Activated CD4-positive, alpha-beta T cell treated with anti-CD3 and anti-CD28 coated beads for 36 hours (primary cell): ENCODE measurements around the gene TMEM35B. TPM values are rescaled to one million over a fixed set of nuclear protein-coding genes. Genes with fewer than 3 reads are reported as not detected.
"Not testable (repeated sequence)": the region's sequence is repeated elsewhere in the genome, so short reads cannot be mapped to it uniquely, and the experiment has no call there.

Experiments used
- ATAC-seq: fragments of 200-7000 bp; cut with Tn5 transposase; one replicate; pipeline ENCODE4 v1.10.0; 2021; ENCODE audit warnings: mild to moderate bottlenecking, moderate library complexity
- CTCF ChIA-PET: fragments of 350-600 bp; sonication (Branson Sonifier 250); formaldehyde crosslinking; loops from one replicate; lab custom pipeline; 2021; ENCODE audit warnings: antibody characterized with exemption; lab: Charles Lee
- POLR2A ChIA-PET: fragments of 350-600 bp; sonication (Branson Sonifier 250); formaldehyde crosslinking; loops from one replicate; lab custom pipeline; 2021; ENCODE audit warnings: antibody characterized with exemption, inconsistent platforms; lab: Charles Lee
- DNase-seq: peaks from one replicate; pipeline ENCODE4 v3.0.0-alpha.2; 2020
- H3K27ac Mint-ChIP-seq: one replicate; pipeline ENCODE4 v1.8.0; 2021; ENCODE audit warnings: mixed read lengths
- H3K27me3 Mint-ChIP-seq: one replicate; pipeline ENCODE4 v1.8.0; 2021; ENCODE audit warnings: mixed read lengths
- H3K36me3 Mint-ChIP-seq: one replicate; pipeline ENCODE4 v1.8.0; 2021; ENCODE audit warnings: low read depth, mixed read lengths
- H3K4me1 Mint-ChIP-seq: one replicate; pipeline ENCODE4 v1.8.0; 2021; ENCODE audit warnings: mixed read lengths
- H3K4me3 Mint-ChIP-seq: one replicate; pipeline ENCODE4 v1.8.0; 2021; ENCODE audit warnings: mild to moderate bottlenecking, moderate library complexity, mixed read lengths
- H3K9me3 Mint-ChIP-seq: one replicate; pipeline ENCODE4 v1.8.0; 2021; ENCODE audit warnings: low read depth, mixed read lengths
- intact Hi-C, 2 experiments: fragments of 100-400 bp; cut with DNase I in 1 of 2; cut with micrococcal nuclease in 1 of 2; formaldehyde crosslinking; loops; one replicate each; pipeline versions ENCODE4 v1.14.2 to v1.15.1; 2022 to 2024; cut with DNase I, micrococcal nuclease
- total RNA-seq, 2 experiments: library from RNA; stranded (reverse); gene quantifications; one replicate each; pipeline ENCODE4 v1.2.3, GENCODE V29; 2021

TMEM35B gene
- total RNA-seq, 2 experiments from 2014 or later: 15.8 to 19.0 TPM

DNA sequence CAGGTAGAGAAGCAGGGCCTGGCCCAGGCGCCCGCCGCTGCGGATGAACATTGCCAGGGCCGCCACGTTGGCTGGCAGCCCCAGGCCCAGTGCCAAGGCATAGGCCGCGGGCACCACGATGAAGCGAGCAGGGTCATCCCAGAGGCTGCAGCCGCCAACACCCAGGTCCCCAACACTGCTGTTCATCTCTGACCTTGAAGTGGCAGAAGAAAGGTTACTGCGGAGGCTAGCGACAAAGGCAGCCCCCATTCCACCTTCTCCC, 8.0 kb downstream of the TMEM35B start:
- POLR2A ChIA-PET: no interaction called here
- intact Hi-C loops: no loop called here
- CTCF ChIA-PET: no interaction called here
- DNase-seq (no peak), ATAC-seq (no peak)
- Mint-ChIP-seq H3K27ac (no peak overlapping the region), H3K36me3 (peaks cover 19% of the 10 kb centered on the region), H3K9me3 (peaks cover 2% of the 10 kb centered on the region), H3K4me1 (peaks cover 15% of the 10 kb centered on the region), H3K4me3 (no peak overlapping the region), H3K27me3 (no peaks in the 10 kb centered on the region)

DNA sequence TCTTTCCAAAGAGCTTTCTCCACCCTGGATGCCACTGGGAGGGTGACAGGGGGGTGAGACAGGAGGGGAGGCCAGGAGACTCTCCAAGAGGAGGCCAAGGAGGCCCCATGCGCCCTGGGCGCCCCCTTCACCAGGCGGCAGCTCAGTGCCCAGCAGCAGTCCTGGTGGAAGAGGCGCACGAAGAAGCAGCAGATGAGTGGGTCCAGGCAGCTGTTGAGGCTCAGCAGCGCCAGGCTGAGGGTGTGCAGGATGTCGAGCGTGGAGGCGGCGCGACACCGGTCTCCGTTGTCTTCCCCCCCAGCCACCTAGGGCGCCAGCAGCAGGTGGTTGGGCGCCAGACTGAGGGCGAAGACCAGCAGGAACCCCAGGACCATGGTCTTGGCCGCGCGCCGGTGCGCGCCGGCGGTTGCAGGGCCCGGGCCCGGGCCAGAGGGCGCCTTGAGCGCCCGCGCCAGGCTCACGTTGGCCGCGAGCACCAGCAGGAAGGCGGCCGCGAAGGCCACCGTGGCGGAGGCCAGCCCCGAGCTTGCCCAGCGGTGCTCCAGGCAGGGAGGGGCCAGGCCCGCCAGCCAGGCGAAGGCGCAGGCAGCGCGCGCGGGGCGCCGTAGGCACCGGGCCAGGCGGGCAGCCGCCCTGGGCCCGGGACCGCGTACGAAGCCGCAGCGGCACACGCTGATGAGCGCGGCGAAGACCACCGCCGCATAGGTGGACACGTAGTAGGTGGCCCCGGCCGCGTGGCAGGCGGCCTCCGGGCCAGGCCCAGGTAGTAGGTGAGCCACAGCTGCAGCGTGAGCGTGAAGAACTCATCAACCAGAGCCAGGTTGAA, 8.6 kb downstream of the TMEM35B start:
- CTCF ChIA-PET: interaction anchor here (0.6 kb wide), 1 partner anchor 27 kb away, joined by 3 read pairs; no protein-coding TSS in a partner anchor
- Mint-ChIP-seq H3K36me3 (peaks cover 14% of the 10 kb centered on the region), H3K27ac (no peak overlapping the region), H3K9me3 (peaks cover 2% of the 10 kb centered on the region), H3K4me1 (peaks cover 12% of the 10 kb centered on the region), H3K4me3 (no peak overlapping the region), H3K27me3 (no peaks in the 10 kb centered on the region)
- POLR2A ChIA-PET: no interaction called here
- ATAC-seq: no peak
- intact Hi-C loops: no loop called here
- no peak for DNase-seq

DNA sequence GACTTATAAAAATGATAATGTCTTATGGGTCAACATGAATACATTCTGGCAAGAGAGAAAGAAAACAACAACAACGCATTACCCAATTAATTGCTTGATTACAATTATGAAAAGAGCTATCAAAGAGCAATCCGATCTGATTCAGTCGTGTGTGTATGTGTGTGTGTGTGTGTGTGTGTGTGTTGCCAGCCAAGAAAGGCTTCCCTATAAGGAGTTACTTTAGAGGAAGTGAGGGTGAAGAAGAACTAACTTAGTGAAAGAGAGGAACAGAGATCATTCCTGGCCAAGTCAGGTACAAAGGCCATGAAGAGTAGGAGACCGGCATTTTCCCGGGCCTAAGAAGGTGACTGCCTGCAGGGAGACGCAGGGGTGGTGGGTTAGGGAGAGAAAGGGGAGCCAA, 9.4 kb downstream of the TMEM35B start:
- Mint-ChIP-seq H3K36me3 (peaks cover 11% of the 10 kb centered on the region), H3K27me3 (no peaks in the 10 kb centered on the region), H3K4me1 (peaks cover 10% of the 10 kb centered on the region), H3K27ac (no peak overlapping the region), H3K9me3 (peaks cover 2% of the 10 kb centered on the region), H3K4me3 (no peak overlapping the region)
- POLR2A ChIA-PET: no interaction called here
- ATAC-seq (no peak), DNase-seq (no peak)
- CTCF ChIA-PET: interaction anchor here (0.6 to 0.7 kb wide), 2 partner anchors 27 to 1958 kb away, joined by 3 read pairs; no protein-coding TSS in a partner anchor
- intact Hi-C loops: no loop called here

DNA sequence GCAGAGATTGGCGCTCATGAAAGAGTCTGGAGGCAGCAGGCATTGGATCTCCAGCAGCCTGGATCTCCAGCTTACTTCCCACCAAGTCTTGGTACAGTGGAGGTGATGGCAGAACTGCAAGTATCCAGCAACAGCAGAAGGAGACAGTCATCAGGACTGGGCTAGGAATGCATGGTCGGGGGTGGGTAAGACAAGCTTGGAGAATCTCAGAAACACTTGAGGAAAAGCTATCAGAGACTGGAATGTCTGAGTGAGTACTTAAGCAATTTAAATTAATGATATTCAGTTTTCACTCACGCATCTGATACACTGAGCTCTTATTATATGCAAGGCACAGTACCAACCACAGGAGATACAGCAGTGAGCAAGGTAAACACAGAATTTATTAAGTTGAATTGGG, 9.8 kb downstream of the TMEM35B start:
- intact Hi-C loops: no loop called here
- H3K36me3 Mint-ChIP-seq: peaks cover 11% of the 10 kb centered on the region
- H3K4me1 Mint-ChIP-seq: peaks cover 9% of the 10 kb centered on the region
- H3K9me3 Mint-ChIP-seq: peaks cover 2% of the 10 kb centered on the region
- ChIA-PET POLR2A (no interaction called here), CTCF (interaction anchor here (0.7 kb wide), 1 partner anchor 1958 kb away, joined by 3 read pairs; no protein-coding TSS in a partner anchor)
- no peak for ATAC-seq
- no peak overlapping the region for H3K27ac Mint-ChIP-seq
- H3K27me3 Mint-ChIP-seq: no peaks in the 10 kb centered on the region
- H3K4me3 Mint-ChIP-seq: no peak overlapping the region
- no peak for DNase-seq

DNA sequence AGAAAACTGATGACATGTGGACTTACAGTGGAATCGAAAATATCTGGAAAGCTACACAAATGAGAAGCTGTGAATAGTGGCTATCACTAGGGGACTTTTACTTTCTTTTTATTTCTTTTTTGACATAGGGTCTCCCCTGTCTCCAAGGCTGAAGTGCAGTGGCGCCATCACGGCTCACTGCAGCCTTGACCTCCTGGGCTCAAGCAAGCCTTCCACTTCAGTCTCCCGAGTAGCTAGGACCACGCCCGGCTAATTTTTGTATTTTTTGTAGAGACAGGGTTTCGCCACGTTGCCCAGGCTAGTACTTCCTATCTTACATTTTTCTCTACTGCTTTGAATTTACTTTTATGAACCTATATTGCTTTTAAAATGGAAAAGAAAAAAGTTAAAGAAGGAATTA, 10.5 kb downstream of the TMEM35B start:
- ChIA-PET POLR2A (no interaction called here), CTCF (no interaction called here)
- intact Hi-C loops: no loop called here
- Mint-ChIP-seq H3K27me3 (no peaks in the 10 kb centered on the region), H3K4me1 (peaks cover 9% of the 10 kb centered on the region), H3K36me3 (peaks cover 11% of the 10 kb centered on the region), H3K9me3 (peaks cover 2% of the 10 kb centered on the region), H3K27ac (no peak overlapping the region), H3K4me3 (no peak overlapping the region)
- no peak for ATAC-seq
- DNase-seq: no peak

DNA sequence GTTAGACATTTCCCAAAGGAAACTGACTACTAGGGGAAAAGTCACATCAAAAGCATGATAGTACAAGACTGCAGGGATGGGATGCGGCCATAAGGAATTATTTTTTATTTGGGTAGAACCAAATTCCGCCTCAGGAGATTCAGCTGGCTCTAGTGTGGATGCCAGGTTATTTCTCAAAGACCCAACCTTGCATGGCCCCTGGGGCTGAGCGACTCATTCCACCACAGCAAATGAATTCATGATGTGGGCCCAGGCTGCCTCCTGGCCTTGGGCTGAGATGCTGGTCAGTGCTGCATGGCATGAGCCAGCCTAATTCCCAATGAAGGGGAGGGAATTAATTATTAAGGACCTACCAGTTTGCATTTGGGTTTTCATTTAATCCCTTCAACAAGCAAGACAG, 11.8 kb downstream of the TMEM35B start:
- Mint-ChIP-seq H3K4me1 (peaks cover 8% of the 10 kb centered on the region), H3K36me3 (peaks cover 11% of the 10 kb centered on the region), H3K9me3 (peaks cover 2% of the 10 kb centered on the region), H3K27ac (no peak overlapping the region), H3K4me3 (no peak overlapping the region), H3K27me3 (no peaks in the 10 kb centered on the region)
- ChIA-PET POLR2A (no interaction called here), CTCF (no interaction called here)
- intact Hi-C loops: no loop called here
- ATAC-seq (no peak), DNase-seq (no peak)

DNA sequence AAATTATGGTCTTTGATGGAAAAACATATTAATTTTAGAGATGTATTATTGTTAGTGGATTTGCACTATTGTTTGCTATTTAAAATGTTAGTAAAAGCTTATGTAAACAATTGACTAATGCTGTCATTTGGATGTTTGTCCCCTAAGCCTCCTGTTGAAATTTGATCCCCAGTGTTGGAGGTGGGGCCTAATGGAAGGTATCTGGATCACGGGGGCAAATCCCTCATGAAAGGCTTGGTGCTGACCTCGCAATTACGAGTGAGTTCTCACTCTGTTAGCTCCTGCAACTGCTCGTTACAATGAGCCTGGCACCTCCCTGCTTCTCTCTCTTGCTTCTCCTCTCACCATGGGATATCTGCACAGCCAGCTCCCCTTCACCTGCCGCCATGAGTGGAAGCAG, 14.3 kb downstream of the TMEM35B start:
- peaks cover 1% of the 10 kb centered on the region for H3K9me3 Mint-ChIP-seq
- H3K27ac Mint-ChIP-seq: no peak overlapping the region
- peaks cover 2% of the 10 kb centered on the region for H3K36me3 Mint-ChIP-seq
- H3K4me1 Mint-ChIP-seq: peaks cover 3% of the 10 kb centered on the region
- no peak overlapping the region for H3K4me3 Mint-ChIP-seq
- H3K27me3 Mint-ChIP-seq: no peaks in the 10 kb centered on the region
- POLR2A ChIA-PET: no interaction called here
- DNase-seq (no peak), ATAC-seq (no peak)
- intact Hi-C loops: no loop called here
- CTCF ChIA-PET: no interaction called here

DNA sequence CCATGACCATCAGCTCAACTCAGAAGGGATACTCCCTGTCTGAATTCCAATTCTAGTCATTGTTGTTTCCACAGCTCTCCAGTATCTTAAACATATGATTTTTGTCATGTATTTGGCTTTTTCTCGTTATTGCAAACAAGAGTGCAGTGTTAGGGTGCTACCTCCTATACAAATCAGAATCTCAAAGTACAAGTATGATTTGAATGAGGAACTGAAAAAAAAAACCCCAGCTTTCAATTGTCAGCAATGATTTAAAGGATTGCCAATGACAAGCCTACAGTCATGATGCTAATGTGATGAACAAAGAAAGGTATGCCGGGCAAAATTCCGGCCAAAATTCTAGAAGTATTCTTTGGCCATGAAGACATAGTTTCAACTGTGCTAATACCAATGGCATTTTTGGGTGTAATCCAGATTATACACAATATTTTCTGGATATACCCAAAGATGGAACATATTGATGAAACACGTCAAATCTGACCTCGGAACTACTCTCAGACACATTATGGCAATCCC, 14.9 kb downstream of the TMEM35B start:
- no peak overlapping the region for H3K27ac Mint-ChIP-seq

DNA sequence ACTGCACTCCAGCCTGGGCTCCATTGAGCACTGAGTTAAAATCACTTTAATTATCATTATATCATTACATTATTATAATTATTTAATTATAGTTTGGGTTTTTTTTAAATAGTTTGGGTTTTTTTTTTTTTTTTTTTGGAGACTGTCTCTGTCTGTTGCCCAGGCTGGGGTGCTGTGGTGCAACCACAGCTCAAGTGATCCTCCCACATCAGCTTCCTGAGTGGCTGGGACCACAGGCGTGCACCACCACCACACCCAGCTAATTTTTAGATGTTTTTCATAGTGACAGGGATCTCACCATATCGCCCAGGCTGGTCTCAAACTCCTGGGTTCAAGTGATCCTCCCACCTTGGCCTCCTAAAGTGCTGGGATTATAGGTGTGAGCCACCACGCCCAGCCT, 16.9 kb downstream of the TMEM35B start:
- H3K27ac Mint-ChIP-seq, H3K4me1 Mint-ChIP-seq, intact Hi-C loops, H3K4me3 Mint-ChIP-seq, DNase-seq, ATAC-seq, H3K27me3 Mint-ChIP-seq, H3K9me3 Mint-ChIP-seq, H3K36me3 Mint-ChIP-seq, POLR2A ChIA-PET: not testable (repeated sequence)
- CTCF ChIA-PET: interaction anchor here (0.9 kb wide), 1 partner anchor 547 kb away, joined by 3 read pairs; no protein-coding TSS in a partner anchor

More for the DNA sequence above, 14.9 kb downstream of the TMEM35B start:
- intact Hi-C loops: no loop called here
- no peaks in the 10 kb centered on the region for H3K9me3 Mint-ChIP-seq
- H3K4me1 Mint-ChIP-seq: peaks cover 3% of the 10 kb centered on the region
- H3K27me3 Mint-ChIP-seq: no peaks in the 10 kb centered on the region
- CTCF ChIA-PET: no interaction called here
- ATAC-seq (no peak), DNase-seq (no peak)
- H3K36me3 Mint-ChIP-seq: no peaks in the 10 kb centered on the region
- no peak overlapping the region for H3K4me3 Mint-ChIP-seq
- POLR2A ChIA-PET: no interaction called here

DNA sequence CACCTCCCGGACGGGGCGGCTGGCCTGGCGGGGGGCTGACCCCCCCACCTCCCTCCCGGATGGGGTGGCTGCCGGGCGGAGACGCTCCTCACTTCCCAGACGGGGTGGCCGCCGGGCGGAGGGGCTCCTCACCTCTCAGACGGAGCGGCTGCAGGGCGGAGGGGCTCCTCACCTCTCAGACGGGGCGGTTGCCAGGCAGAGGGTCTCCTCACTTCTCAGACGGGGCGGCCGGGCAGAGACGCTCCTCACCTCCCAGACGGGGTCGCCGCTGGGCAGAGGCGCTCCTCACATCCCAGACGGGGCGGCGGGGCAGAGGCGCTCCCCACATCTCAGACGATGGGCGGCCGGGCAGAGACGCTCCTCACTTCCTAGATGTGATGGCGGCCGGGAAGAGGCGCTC, 17.5 kb downstream of the TMEM35B start:
- DNase-seq, CTCF ChIA-PET, H3K27ac Mint-ChIP-seq, ATAC-seq, H3K4me3 Mint-ChIP-seq, H3K4me1 Mint-ChIP-seq, POLR2A ChIA-PET, H3K9me3 Mint-ChIP-seq, intact Hi-C loops, H3K27me3 Mint-ChIP-seq, H3K36me3 Mint-ChIP-seq: not testable (repeated sequence)

DNA sequence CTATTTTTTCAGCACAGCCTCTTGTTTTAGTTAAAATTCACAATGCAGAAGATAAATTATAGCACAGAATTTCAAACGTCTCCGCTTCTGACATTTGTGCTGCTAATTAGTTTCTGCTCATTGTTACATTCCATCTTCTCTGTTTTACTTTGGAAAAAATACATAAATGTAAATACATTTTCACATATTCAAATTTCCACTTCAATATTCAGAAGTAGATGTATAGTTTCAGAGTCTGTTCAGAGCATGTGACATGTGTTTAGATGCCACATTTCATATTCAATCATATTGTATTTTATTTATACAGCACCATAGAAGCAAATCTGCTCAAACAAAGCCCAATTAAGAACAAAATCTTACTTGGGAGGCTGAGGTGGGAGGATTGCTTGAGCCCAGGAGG, 19.6 kb downstream of the TMEM35B start:
- Mint-ChIP-seq H3K27ac (no peak overlapping the region), H3K36me3 (no peaks in the 10 kb centered on the region), H3K9me3 (no peaks in the 10 kb centered on the region), H3K4me3 (no peak overlapping the region), H3K27me3 (no peaks in the 10 kb centered on the region), H3K4me1 (peaks cover 3% of the 10 kb centered on the region)
- intact Hi-C loops: no loop called here
- ATAC-seq (no peak), DNase-seq (no peak)
- ChIA-PET POLR2A (no interaction called here), CTCF (no interaction called here)

DNA sequence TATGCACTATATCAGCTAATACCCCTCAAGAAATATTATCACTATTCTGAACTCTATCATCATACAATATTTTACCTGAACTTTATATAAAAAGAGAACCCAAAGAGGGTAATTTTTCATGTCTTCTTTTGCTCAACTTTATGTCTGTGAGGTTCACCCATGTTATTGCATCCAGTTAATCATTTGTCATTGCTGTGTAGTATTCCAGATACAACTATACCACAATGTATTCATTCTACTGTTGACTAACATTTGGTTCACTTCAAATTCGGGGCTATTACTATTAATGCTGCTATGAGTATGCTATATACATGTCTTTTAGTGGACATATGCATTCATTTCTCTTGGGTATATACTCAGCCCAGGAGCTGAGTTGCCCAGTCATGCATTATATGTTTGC, 34.7 kb downstream of the TMEM35B start:
- POLR2A ChIA-PET: no interaction called here
- ATAC-seq (no peak), DNase-seq (no peak)
- intact Hi-C loops: no loop called here
- no peak overlapping the region for H3K4me3 Mint-ChIP-seq
- peaks cover 4% of the 10 kb centered on the region for H3K9me3 Mint-ChIP-seq
- H3K36me3 Mint-ChIP-seq: peaks cover 3% of the 10 kb centered on the region
- H3K27me3 Mint-ChIP-seq: peaks cover 3% of the 10 kb centered on the region
- CTCF ChIA-PET: no interaction called here
- H3K27ac Mint-ChIP-seq: no peak overlapping the region
- H3K4me1 Mint-ChIP-seq: no peaks in the 10 kb centered on the region
